ENCODE measurements around the gene SLC25A13. TPM values are rescaled to one million over a fixed set of nuclear protein-coding genes. Genes with fewer than 3 reads are reported as not detected.

The SLC25A13 gene
- total RNA-seq, 1 donor from 2014 or later, result 44.0 TPM

DNA sequence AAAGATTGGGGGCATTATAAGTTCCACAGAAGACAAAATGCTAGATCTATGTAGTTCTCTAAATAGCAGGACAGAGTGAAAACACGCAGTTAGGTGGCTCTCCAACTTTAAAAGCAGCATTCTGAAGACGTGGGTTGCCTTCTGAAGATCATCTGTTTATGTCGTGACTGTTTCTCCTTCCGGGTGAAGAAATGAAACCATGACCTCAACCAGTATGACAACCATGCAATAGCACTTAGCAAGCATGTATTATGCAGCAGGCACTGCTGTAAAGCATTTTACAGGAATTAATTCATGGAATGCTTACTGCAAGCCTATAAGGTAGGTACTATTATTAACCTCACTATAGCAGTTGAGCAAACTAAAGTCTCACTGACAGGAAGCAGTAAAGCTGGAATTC is 125.2 kb downstream of the SLC25A13 start:
- H3K4me3 ChIP-seq (ENCODE audit: low read depth, low read length), result no peak overlapping the region
- no peak for DNase-seq (ENCODE audit: low read depth)
- TF ChIP-seq, protein P1, sequence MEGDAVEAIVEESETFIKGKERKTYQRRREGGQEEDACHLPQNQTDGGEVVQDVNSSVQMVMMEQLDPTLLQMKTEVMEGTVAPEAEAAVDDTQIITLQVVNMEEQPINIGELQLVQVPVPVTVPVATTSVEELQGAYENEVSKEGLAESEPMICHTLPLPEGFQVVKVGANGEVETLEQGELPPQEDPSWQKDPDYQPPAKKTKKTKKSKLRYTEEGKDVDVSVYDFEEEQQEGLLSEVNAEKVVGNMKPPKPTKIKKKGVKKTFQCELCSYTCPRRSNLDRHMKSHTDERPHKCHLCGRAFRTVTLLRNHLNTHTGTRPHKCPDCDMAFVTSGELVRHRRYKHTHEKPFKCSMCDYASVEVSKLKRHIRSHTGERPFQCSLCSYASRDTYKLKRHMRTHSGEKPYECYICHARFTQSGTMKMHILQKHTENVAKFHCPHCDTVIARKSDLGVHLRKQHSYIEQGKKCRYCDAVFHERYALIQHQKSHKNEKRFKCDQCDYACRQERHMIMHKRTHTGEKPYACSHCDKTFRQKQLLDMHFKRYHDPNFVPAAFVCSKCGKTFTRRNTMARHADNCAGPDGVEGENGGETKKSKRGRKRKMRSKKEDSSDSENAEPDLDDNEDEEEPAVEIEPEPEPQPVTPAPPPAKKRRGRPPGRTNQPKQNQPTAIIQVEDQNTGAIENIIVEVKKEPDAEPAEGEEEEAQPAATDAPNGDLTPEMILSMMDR (IDR thresholded peaks at IDR 0.05; ENCODE audit: insufficient read depth, low read length, poor library complexity, severe bottlenecking), result no peak
- no peaks in the 10 kb centered on the region for H3K36me3 ChIP-seq (ENCODE audit: control insufficient read depth, insufficient read depth, low read length)
- H3K27me3 ChIP-seq (ENCODE audit: control insufficient read depth, insufficient read depth, low read length), result no peaks in the 10 kb centered on the region

- Histone ChIP-seq H3K27me3 (ENCODE audit: control insufficient read depth, insufficient read depth, low read length) (no peaks in the 10 kb centered on the region), H3K36me3 (ENCODE audit: control insufficient read depth, insufficient read depth, low read length) (no peaks in the 10 kb centered on the region), H3K4me3 (ENCODE audit: low read depth, low read length) (no peak overlapping the region)
- TF ChIP-seq, protein P1 (IDR thresholded peaks at IDR 0.05; ENCODE audit: insufficient read depth, low read length, poor library complexity, severe bottlenecking), result no peak
- no peak for DNase-seq (ENCODE audit: low read depth)
Measured at GRCh38 chr7:96189129-96189820, 132.6 kb downstream of the SLC25A13 start.

- Histone ChIP-seq H3K4me3 (ENCODE audit: low read depth, low read length) (no peak overlapping the region), H3K27me3 (ENCODE audit: control insufficient read depth, insufficient read depth, low read length) (no peaks in the 10 kb centered on the region), H3K36me3 (ENCODE audit: control insufficient read depth, insufficient read depth, low read length) (no peaks in the 10 kb centered on the region)
- no peak for DNase-seq (ENCODE audit: low read depth)
- TF ChIP-seq, protein P1 (IDR thresholded peaks at IDR 0.05; ENCODE audit: insufficient read depth, low read length, poor library complexity, severe bottlenecking), result no peak
Measured at GRCh38 chr7:96188591-96188991, 133.3 kb downstream of the SLC25A13 start.

DNA sequence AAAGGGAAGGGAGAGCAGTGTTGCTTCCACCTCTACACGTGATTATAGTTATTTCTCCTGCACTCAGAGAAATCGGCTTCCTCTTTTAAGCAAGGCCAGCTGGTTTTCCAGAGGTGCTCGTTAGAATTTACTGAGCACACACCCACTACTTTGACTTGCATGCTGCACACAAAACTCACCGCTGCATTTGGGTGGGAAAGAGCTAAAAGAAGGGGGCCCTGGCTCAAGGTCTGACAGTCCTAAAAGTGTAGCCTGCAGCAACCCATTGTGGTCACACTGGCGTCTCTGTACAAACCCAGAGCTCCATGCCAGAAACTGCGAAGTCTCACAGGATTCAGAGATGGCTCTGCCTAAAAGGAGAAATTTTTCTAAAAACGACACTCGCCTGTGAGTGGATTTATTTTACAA is 133.7 kb downstream of the SLC25A13 start:
- no peak overlapping the region for H3K4me3 ChIP-seq (ENCODE audit: low read depth, low read length)
- no peaks in the 10 kb centered on the region for H3K36me3 ChIP-seq (ENCODE audit: control insufficient read depth, insufficient read depth, low read length)
- TF ChIP-seq, protein P1 (IDR thresholded peaks at IDR 0.05; ENCODE audit: insufficient read depth, low read length, poor library complexity, severe bottlenecking), result no peak
- H3K27me3 ChIP-seq (ENCODE audit: control insufficient read depth, insufficient read depth, low read length), result no peaks in the 10 kb centered on the region
- no peak for DNase-seq (ENCODE audit: low read depth)

GRCh38 chr7:96187735-96188134 is 134.2 kb downstream of the SLC25A13 start:
- no peak for DNase-seq (ENCODE audit: low read depth)
- Histone ChIP-seq H3K27me3 (ENCODE audit: control insufficient read depth, insufficient read depth, low read length) (no peaks in the 10 kb centered on the region), H3K4me3 (ENCODE audit: low read depth, low read length) (no peak overlapping the region), H3K36me3 (ENCODE audit: control insufficient read depth, insufficient read depth, low read length) (no peaks in the 10 kb centered on the region)
- TF ChIP-seq, protein P1 (IDR thresholded peaks at IDR 0.05; ENCODE audit: insufficient read depth, low read length, poor library complexity, severe bottlenecking), result no peak

DNA sequence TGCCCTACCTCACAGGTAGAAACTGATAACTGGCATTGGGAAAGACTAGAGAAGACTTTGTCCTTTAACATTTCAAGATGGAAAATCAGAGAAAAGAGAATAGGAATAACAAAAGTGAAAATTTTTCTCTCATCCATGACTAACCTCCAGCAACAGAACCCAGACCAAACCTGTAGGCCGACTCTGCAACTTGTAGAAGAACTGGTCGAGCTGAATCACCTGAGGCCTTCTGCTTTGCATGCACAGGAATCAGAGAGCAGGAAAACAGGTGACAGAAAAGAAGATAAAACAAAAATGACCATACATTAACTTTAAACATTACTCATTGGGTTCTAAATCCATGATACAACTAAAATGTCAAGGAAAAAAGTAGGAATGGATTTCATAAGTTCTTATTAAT is 137.1 kb downstream of the SLC25A13 start:
- DNase-seq (ENCODE audit: low read depth), result no peak

More for the DNA sequence above, 137.1 kb downstream of the SLC25A13 start:
- TF ChIP-seq, protein P1 (IDR thresholded peaks at IDR 0.05; ENCODE audit: insufficient read depth, low read length, poor library complexity, severe bottlenecking), result no peak
- Histone ChIP-seq H3K4me3 (ENCODE audit: low read depth, low read length) (no peak overlapping the region), H3K36me3 (ENCODE audit: control insufficient read depth, insufficient read depth, low read length) (no peaks in the 10 kb centered on the region), H3K27me3 (ENCODE audit: control insufficient read depth, insufficient read depth, low read length) (no peaks in the 10 kb centered on the region)
